ENCODE data around the gene SP6.

Gene SP6

DNA sequence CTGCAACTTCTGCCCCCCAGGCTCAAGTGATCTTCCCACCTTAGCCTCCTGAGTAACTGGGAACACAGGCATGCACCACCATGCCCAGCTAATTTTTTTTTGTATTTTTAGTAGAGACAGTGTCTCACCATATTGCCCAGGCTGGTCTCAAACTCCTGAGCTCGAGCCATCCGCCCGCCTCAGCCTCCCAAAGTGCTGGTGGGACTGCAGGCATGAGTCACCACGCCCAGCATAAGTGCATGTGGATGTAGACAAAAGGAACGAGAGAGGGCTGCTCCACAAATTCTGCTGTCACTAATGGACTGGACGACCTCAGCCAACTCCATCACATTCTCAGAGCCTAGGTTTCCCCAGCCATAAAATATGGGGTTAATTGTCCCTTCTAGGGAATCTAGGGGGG lies 37.3 kb upstream of the SP6 start:
- CTCF ChIA-PET = interaction anchor here (1.9 to 18.7 kb wide), 4 partner anchors 18 to 66 kb away, joined by 6 to 687 read pairs (median 13); partner anchors contain the start of genes OSBPL7, SCRN2 and SP6
- POLR2A ChIA-PET = no interaction called here
- TF ChIP-seq, protein P1, sequence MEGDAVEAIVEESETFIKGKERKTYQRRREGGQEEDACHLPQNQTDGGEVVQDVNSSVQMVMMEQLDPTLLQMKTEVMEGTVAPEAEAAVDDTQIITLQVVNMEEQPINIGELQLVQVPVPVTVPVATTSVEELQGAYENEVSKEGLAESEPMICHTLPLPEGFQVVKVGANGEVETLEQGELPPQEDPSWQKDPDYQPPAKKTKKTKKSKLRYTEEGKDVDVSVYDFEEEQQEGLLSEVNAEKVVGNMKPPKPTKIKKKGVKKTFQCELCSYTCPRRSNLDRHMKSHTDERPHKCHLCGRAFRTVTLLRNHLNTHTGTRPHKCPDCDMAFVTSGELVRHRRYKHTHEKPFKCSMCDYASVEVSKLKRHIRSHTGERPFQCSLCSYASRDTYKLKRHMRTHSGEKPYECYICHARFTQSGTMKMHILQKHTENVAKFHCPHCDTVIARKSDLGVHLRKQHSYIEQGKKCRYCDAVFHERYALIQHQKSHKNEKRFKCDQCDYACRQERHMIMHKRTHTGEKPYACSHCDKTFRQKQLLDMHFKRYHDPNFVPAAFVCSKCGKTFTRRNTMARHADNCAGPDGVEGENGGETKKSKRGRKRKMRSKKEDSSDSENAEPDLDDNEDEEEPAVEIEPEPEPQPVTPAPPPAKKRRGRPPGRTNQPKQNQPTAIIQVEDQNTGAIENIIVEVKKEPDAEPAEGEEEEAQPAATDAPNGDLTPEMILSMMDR (IDR thresholded peaks at IDR 0.05; ENCODE audit: control extremely low read depth, extremely low read depth, low read depth, missing control alignments) = no peak
- DNase-seq (ENCODE audit: extremely low spot score) = no peak

DNA sequence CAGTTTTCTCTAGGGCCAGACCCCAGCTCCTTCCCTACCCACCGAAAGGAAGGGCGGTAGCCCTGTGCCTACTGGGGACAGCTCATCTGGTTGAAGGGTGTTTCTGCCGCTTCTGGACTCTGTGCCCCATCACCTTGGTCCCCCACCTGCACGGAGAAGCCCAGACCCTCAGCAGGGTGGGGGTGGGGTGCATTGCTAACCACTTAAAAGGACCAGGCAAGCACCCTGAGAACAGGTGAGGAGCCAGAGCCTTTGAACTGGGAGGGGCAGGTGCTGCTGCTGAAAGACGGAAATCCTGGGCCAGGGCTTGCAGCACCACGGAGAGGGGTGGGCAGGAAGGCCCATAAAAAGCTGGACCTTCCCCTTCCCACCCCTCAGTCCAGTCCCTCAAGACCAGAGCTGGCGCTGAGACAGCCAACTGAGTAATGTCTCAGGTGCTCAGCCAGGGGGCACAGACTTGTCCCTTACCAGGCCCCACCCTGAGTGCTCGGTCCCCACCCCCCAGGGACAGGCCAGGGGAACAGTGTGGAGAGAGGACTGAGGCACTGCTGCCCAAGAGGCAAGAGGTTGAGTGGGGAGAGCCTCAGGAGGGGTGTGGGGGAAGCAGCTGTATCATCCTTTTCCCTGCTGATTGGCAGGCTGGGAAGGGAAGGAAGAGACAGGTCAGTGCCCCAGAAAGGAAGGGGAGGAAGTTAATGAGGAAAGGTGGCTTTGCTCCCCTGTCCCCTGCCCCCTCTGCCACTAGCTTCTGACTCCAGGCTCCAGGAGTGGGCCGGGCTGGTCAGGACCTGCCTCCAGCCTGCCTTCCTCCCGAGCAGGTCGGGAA lies 34.2 kb upstream of the SP6 start:
- TF ChIP-seq, protein P1 (IDR thresholded peaks at IDR 0.05; ENCODE audit: control extremely low read depth, extremely low read depth, low read depth, missing control alignments) = no peak
- ChIA-PET POLR2A (interaction anchor here (1.0 kb wide), 1 partner anchor 11 kb away, joined by 3 read pairs; the partner anchor contains the start of gene SP2), CTCF (interaction anchor here (1.0 to 18.7 kb wide), 5 partner anchors 9 to 937 kb away, joined by 3 to 687 read pairs (median 3); partner anchors contain the start of genes SCRN2, SP2 and SP6)
- DNase-seq (ENCODE audit: extremely low spot score) = no peak

DNA sequence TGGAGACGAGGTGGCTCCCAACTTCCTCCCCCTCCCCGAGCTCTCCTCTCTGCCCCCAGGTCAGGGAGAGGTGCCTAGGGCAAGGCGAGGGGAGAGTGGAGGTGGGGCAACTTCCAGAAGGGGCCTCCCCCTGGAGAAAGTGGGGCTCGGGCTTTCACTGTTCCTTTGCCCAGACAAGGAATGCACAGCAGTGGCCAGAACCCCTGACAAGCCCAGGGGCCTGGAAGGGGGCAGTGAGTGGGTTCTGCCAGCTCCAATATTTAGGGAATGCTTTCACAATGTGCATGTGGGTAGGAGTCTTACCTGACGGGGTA lies 33.4 kb upstream of the SP6 start:
- DNase-seq (ENCODE audit: extremely low spot score) = no peak
- ChIA-PET POLR2A (interaction anchor here (1.0 kb wide), 1 partner anchor 11 kb away, joined by 3 read pairs; the partner anchor contains the start of gene SP2), CTCF (interaction anchor here (1.0 to 18.7 kb wide), 4 partner anchors 11 to 86 kb away, joined by 3 to 687 read pairs (median 4); partner anchors contain the start of genes SCRN2, SP2 and SP6)
- TF ChIP-seq, protein P1 (IDR thresholded peaks at IDR 0.05; ENCODE audit: control extremely low read depth, extremely low read depth, low read depth, missing control alignments) = no peak

DNA sequence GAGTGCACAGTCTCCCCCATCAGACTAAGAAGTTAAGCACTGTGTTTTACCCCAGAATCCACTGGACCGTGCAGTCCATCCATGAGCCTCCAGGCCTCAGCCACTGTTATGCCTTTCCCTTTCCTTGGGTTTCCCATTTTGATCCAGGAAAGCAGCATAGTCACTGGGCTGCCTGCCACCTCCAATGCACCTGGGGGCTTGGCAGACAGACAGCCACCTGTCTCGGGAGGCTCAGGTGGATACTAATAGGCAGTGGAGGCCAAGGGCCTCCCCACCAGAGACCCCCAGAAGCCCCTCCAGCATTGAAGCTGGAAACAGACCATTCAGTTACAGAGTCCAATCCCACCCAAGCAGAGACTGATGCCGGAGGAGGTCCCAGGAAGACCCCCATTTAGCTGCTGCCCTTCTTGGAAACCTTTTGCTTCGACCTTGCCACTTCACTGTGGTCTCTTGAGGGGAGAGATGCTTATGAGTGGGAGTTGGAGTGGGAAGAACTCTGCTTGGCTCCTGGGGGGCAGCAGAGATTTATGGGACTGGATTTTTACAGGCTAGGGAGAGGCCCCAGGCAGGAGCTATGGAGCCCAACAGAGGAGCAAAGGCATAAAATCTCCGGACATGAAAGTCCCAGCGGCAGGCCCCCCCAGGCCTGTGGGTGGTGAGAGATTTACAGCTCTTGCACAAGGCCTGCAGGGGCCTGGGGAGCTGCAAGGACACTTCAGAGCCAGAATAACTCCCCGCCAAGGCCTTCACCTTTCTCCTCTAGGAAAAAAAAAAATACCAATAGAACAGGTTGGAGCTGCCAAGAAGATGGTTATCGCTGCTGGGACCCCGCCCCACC lies 32.8 kb upstream of the SP6 start:
- ChIA-PET CTCF (interaction anchor here (1.0 to 18.7 kb wide), 5 partner anchors 12 to 86 kb away, joined by 3 to 687 read pairs (median 5); partner anchors contain the start of genes SCRN2, SP2 and SP6), POLR2A (interaction anchor here (1.0 kb wide), 1 partner anchor 12 kb away, joined by 3 read pairs; the partner anchor contains the start of gene SP2)
- DNase-seq (ENCODE audit: extremely low spot score) = no peak
- TF ChIP-seq, protein P1 (IDR thresholded peaks at IDR 0.05; ENCODE audit: control extremely low read depth, extremely low read depth, low read depth, missing control alignments) = no peak

DNA sequence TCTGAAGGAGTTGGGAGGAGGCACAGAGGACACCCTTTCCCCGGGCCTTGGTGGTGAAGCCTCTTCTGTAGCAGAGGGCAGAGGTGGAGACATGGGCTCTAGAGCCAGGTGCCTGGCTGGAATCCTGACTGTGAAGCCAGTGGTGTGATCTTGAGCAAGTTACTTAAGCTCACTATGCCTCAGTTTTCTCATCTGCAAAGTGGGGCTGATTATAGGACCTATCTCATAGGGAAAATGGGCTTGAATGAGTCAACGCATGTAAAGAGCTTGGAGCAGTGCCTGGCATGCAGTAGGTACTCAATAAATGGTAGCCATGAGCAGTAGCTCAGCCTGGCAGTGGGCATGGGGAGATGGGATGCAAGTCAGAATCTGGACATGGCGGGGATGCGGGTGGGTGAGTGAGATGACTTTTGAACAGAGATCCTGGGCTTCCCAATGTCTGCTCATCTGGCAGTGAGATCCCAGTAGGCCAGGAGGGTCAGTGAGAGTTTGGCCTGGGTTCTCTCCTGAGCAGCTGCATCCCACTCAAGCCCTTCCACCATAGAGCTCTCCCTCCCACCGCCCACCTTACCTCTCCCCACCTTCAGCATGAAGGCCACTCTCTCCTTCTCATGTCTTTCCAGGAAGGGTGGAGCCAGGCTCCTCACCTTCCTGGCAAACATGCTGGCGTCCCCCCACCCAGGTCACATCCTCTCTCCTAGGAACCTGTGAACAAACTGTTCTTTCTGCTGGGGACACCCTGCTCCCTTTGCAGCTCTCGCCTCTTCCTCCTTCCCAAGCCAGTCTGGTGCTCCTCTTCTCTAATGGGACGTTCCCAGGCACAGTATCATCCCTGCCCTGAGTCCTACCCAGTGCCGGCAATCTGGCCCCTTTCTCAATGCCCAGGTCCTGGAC lies 32.0 kb upstream of the SP6 start:
- ChIA-PET POLR2A (no interaction called here), CTCF (interaction anchor here (0.7 to 18.7 kb wide), 4 partner anchors 9 to 111 kb away, joined by 3 to 687 read pairs (median 12); partner anchors contain the start of genes SCRN2, SP2 and SP6)
- TF ChIP-seq, protein P1 (IDR thresholded peaks at IDR 0.05; ENCODE audit: control extremely low read depth, extremely low read depth, low read depth, missing control alignments) = no peak
- no peak for DNase-seq (ENCODE audit: extremely low spot score)

All from GM10248 (cell line).